ENCODE measurements around the gene ADAR.

The ADAR gene

DNA sequence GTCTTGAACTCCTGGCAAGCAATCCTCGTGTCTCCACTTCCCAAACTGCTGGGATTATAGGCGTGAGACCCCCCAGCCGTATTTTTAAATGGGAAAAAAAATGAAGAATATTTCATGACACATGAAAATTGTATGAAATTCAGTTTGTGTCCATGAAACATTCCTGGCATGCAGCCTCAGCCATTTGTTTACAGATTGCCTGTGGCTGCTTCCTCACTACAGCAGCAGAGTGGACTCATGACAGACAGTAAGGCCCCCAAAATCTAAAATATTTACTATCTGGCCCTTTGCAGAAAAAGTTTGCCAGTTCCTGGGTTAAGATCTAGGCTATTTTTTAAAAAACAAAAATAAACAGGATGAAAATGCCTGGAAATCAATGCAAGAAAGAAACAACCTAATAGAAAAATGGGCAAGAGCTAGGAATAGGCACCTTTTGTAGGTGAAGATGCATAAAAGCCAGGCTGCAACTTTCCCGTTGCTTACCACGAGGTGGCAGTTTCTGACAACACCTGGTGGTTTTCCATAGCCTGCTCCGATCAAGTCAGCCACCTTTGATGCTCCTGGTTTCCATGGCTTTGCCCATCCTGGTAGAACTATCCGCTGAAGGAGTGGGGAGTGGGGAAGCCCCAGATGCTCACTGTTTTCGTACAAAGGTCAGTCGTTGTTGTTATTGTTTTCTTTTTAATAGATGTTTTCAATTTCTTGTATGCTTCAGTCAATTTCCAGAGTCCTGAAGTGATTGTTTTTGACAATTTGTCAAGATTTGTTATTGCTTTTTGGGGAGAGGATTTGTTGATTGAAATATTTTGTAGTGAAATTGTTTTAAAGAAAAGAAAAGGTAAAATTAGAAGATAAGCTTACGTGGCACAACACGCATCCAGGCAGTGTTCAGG lies 73.8 kb downstream of the ADAR start:
- in situ Hi-C loops (cut with MboI; ENCODE audit: low sequenced_read_pairs), result no loop called here
